ENCODE results near the gene SEC22A.

SEC22A gene

GRCh38 chr3:123283657-123284398 lies 82.1 kb downstream of the SEC22A start:
- TF ChIP-seq TEAD4 (IDR thresholded peaks at IDR 0.05) (no peak), TAF1 (IDR thresholded peaks at IDR 0.05; ENCODE audit: low read depth) (no peak), REST (IDR thresholded peaks at IDR 0.05; ENCODE audit: low read depth) (no peak), ZBTB7A (IDR thresholded peaks at IDR 0.05; ENCODE audit: low read depth) (no peak), MAX (IDR thresholded peaks at IDR 0.05) (no peak)

GRCh38 chr3:123284399-123285010 lies 82.8 kb downstream of the SEC22A start:
- TF ChIP-seq YY1 (IDR thresholded peaks at IDR 0.05; ENCODE audit: low read depth) (no peak), TEAD4 (IDR thresholded peaks at IDR 0.05) (no peak), EP300 (IDR thresholded peaks at IDR 0.05; ENCODE audit: borderline replicate concordance) (no peak), EGR1 (IDR thresholded peaks at IDR 0.05) (no peak), FOXM1 (IDR thresholded peaks at IDR 0.05; ENCODE audit: borderline replicate concordance, low read depth) (no peak), TAF1 (IDR thresholded peaks at IDR 0.05; ENCODE audit: low read depth) (no peak), ZBTB7A (IDR thresholded peaks at IDR 0.05; ENCODE audit: low read depth) (no peak), CREB1 (IDR thresholded peaks at IDR 0.05; ENCODE audit: low read depth) (no peak), MAX (IDR thresholded peaks at IDR 0.05) (no peak), REST (IDR thresholded peaks at IDR 0.05; ENCODE audit: low read depth) (no peak), USF1 (IDR thresholded peaks at IDR 0.05) (no peak)

DNA sequence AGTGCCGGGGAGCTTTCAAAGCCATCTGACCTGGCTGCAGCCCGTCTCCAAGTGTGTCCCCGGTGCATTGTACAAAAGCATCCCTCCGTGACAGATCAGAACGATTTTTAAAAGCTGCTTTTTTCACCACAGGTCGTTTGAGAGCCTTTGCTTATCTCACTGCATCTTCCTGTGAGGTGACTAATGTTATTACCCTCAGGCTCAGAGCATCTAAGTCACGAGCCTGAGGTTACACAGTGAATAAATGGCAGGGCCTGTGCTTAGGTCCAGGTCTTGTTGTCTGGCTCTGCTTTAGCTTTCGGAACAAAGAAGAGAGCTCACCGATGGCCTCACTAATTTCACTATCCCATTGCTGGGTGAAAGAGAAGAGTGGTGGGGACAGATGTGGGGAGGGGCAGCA lies 83.3 kb downstream of the SEC22A start:
- TF ChIP-seq EP300 (IDR thresholded peaks at IDR 0.05; ENCODE audit: borderline replicate concordance) = no peak
- no peak for TF ChIP-seq FOXM1 (IDR thresholded peaks at IDR 0.05; ENCODE audit: borderline replicate concordance, low read depth)
- no peak for TF ChIP-seq NFIC (IDR thresholded peaks at IDR 0.05)
- TF ChIP-seq REST (IDR thresholded peaks at IDR 0.05; ENCODE audit: low read depth) = no peak
- no peak for TF ChIP-seq USF1 (IDR thresholded peaks at IDR 0.05)
- TF ChIP-seq TEAD4 (IDR thresholded peaks at IDR 0.05) = no peak
- no peak for TF ChIP-seq CREB1 (IDR thresholded peaks at IDR 0.05; ENCODE audit: low read depth)
- no peak for TF ChIP-seq ZBTB7A (IDR thresholded peaks at IDR 0.05; ENCODE audit: low read depth)
- TF ChIP-seq MAX (IDR thresholded peaks at IDR 0.05) = no peak
- no peak for TF ChIP-seq TAF1 (IDR thresholded peaks at IDR 0.05; ENCODE audit: low read depth)
- TF ChIP-seq CEBPB (IDR thresholded peaks at IDR 0.05) = no peak
- no peak for TF ChIP-seq TCF12 (IDR thresholded peaks at IDR 0.05; ENCODE audit: low read depth)
- no peak for TF ChIP-seq YY1 (IDR thresholded peaks at IDR 0.05; ENCODE audit: low read depth)
- TF ChIP-seq EGR1 (IDR thresholded peaks at IDR 0.05) = no peak
- TF ChIP-seq RAD21 (IDR thresholded peaks at IDR 0.05; ENCODE audit: low read depth) = no peak

DNA sequence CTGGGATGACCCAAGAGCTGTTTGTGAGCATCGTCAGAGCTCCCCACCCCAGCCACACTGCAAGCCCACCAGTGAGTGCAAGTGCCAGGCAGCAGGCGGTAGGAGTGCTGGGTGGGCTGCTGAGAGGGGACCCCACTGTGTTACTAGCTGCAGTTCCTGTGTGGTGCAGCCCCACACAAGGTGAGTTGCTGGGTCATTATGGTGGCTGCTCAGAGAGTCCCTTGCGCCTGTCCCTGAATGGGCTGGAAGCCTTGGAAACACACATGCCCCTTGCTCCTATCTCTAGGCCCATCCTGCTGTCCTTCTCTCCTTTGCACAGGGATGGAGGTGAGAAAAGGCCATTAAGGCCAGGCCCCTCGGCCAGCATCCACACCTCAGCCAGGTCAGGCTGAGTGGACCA lies 83.7 kb downstream of the SEC22A start:
- TF ChIP-seq FOXM1 (IDR thresholded peaks at IDR 0.05; ENCODE audit: borderline replicate concordance, low read depth) (no peak), CEBPB (IDR thresholded peaks at IDR 0.05) (no peak), USF1 (IDR thresholded peaks at IDR 0.05) (no peak), ZBTB7A (IDR thresholded peaks at IDR 0.05; ENCODE audit: low read depth) (no peak), TCF12 (IDR thresholded peaks at IDR 0.05; ENCODE audit: low read depth) (no peak), YY1 (IDR thresholded peaks at IDR 0.05; ENCODE audit: low read depth) (no peak), REST (IDR thresholded peaks at IDR 0.05; ENCODE audit: low read depth) (no peak), RAD21 (IDR thresholded peaks at IDR 0.05; ENCODE audit: low read depth) (no peak), EGR1 (IDR thresholded peaks at IDR 0.05) (no peak), TEAD4 (IDR thresholded peaks at IDR 0.05) (no peak), CREB1 (IDR thresholded peaks at IDR 0.05; ENCODE audit: low read depth) (no peak), TAF1 (IDR thresholded peaks at IDR 0.05; ENCODE audit: low read depth) (no peak), NFIC (IDR thresholded peaks at IDR 0.05) (no peak), MAX (IDR thresholded peaks at IDR 0.05) (no peak), EP300 (IDR thresholded peaks at IDR 0.05; ENCODE audit: borderline replicate concordance) (no peak)
